HepG2 (cell line): ENCODE measurements around the gene SERINC2. TPM values are rescaled to one million over a fixed set of nuclear protein-coding genes. Genes with fewer than 3 reads are reported as not detected.

Experiments
- ARID3A ChIP-seq: IDR thresholded peaks from 2 replicates; pipeline ENCODE4 v1.6.1; 2012; ENCODE audit warnings: low read depth, low read length, improper control_type of control experiment
- DZIP1 ChIP-seq: sonication (generic); formaldehyde crosslinking; IDR thresholded peaks from 2 replicates; pipeline ENCODE4 v1.5.0; 2020; ENCODE audit warnings: mild to moderate bottlenecking, missing genetic modification reagents
- E2F5 ChIP-seq: sonication (generic); formaldehyde crosslinking; conservative IDR thresholded peaks from 2 replicates; pipeline ENCODE4 v1.4.0; 2020; ENCODE audit warnings: missing genetic modification reagents
- GTF3A ChIP-seq: sonication (generic); formaldehyde crosslinking; conservative IDR thresholded peaks from 2 replicates; pipeline ENCODE4 v1.4.0; 2020; ENCODE audit warnings: mild to moderate bottlenecking, missing genetic modification reagents
- NCOR1 ChIP-seq: fragments of 200-600 bp; sonication (generic); IDR thresholded peaks from 2 replicates; pipeline ENCODE4 v1.7.0; 2017; ENCODE audit warnings: antibody characterized with exemption, low read length, borderline replicate concordance
- SP140L ChIP-seq: sonication (generic); formaldehyde crosslinking; IDR thresholded peaks from 2 replicates; pipeline ENCODE4 v1.4.0; 2020; ENCODE audit warnings: missing genetic modification reagents, borderline replicate concordance
- STAT6 ChIP-seq: sonication (generic); formaldehyde crosslinking; IDR thresholded peaks from 2 replicates; pipeline ENCODE4 v1.4.0; 2020; ENCODE audit warnings: missing genetic modification reagents, mild to moderate bottlenecking, borderline replicate concordance
- U2AF1 ChIP-seq: fragments of 200-400 bp; formaldehyde crosslinking; optimal IDR thresholded peaks from 2 replicates; pipeline ENCODE3; 2017; ENCODE audit warnings: mild to moderate bottlenecking, low read depth, low read length
- YEATS2 ChIP-seq: sonication (generic); formaldehyde crosslinking; IDR thresholded peaks from 2 replicates; pipeline ENCODE4 v1.4.0; 2020; ENCODE audit warnings: missing genetic modification reagents, borderline replicate concordance
- ZBED4 ChIP-seq: sonication (generic); formaldehyde crosslinking; IDR thresholded peaks from 2 replicates; pipeline ENCODE4 v1.4.0; 2020; ENCODE audit warnings: missing genetic modification reagents, borderline replicate concordance
- ZNF124 ChIP-seq: sonication (generic); formaldehyde crosslinking; IDR thresholded peaks from 2 replicates; pipeline ENCODE4 v1.4.0; 2020; ENCODE audit warnings: missing genetic modification reagents
- ZNF614 ChIP-seq: IDR thresholded peaks from 2 replicates; pipeline ENCODE4 v1.6.1; 2018; ENCODE audit warnings: missing biosample characterization, missing genetic modification reagents, inconsistent platforms, borderline replicate concordance
- ZNF839 ChIP-seq: sonication (generic); formaldehyde crosslinking; IDR thresholded peaks from 2 replicates; pipeline ENCODE4 v1.4.0; 2020; ENCODE audit warnings: missing genetic modification reagents, mild to moderate bottlenecking, borderline replicate concordance
- ZNF878 ChIP-seq: sonication (generic); formaldehyde crosslinking; IDR thresholded peaks from 2 replicates; pipeline ENCODE4 v1.8.1; 2023; ENCODE audit warnings: mild to moderate bottlenecking, missing genetic modification reagents, moderate library complexity
- ZUFSP ChIP-seq: sonication (generic); formaldehyde crosslinking; IDR thresholded peaks from 2 replicates; pipeline ENCODE4 v1.9.0; 2021; ENCODE audit warnings: missing genetic modification reagents, mild to moderate bottlenecking, borderline replicate concordance
- polyA plus RNA-seq, 8 experiments: library from polyadenylated mRNA; depleted of rRNA in 3 of 8; stranded (reverse) in 7 of 8; unstranded in 1 of 8; fragments of >200 nt; fragmentation: Illumina TruSeq in 4 of 8; extraction: Trizol in 4 of 8; gene quantifications; 2 replicates each; pipeline versions ENCODE4 v1.2.1 to v1.2.3, GENCODE V29; 2011 to 2016; ENCODE audit warnings: low read depth in 4 of 8, missing spikeins in 1 of 8, mixed read lengths in 1 of 8; ENCODE audit not compliant: insufficient read depth in 1 of 8
- total RNA-seq, 5 experiments: library from RNA; depleted of rRNA; stranded (reverse); fragments of >200 nt; fragmentation: Illumina TruSeq; extraction: Trizol; gene quantifications; 2 replicates each; pipeline ENCODE4 v1.2.3, GENCODE V29; 2016; ENCODE audit warnings: low read depth in 1 of 5

The SERINC2 gene
- total and polyA plus RNA-seq, 2 of the 13 experiments (the other 11 are each of a cell fraction or from before 2014, with no cell fraction given), result 4.8 to 126 TPM

- TF ChIP-seq ZBED4 (CRISPR knock-in tag), result peak; percentile 29; the same call in 1 of the 2 replicates
- TF ChIP-seq E2F5 (CRISPR knock-in tag), result no peak
- TF ChIP-seq ZNF124 (CRISPR knock-in tag), result peak; percentile 36; the same call in 1 of the 2 replicates
- TF ChIP-seq ARID3A, result peak; percentile 92
- no peak for TF ChIP-seq ZUFSP (CRISPR knock-in tag)
- no peak for TF ChIP-seq STAT6 (CRISPR knock-in tag)
- peak; percentile 69; the same call in 1 of the 2 replicates for TF ChIP-seq ZNF878 (CRISPR knock-in tag)
- TF ChIP-seq SP140L (CRISPR knock-in tag), result no peak
- TF ChIP-seq NCOR1, result peak; percentile 99
- TF ChIP-seq U2AF1, result no peak
- no peak for TF ChIP-seq DZIP1 (CRISPR knock-in tag)
- no peak for TF ChIP-seq GTF3A (CRISPR knock-in tag)
- no peak for TF ChIP-seq ZNF839 (CRISPR knock-in tag)
- TF ChIP-seq ZNF614 (CRISPR knock-in tag), result peak; percentile 93
- peak; percentile 57; the same call in 1 of the 2 replicates for TF ChIP-seq YEATS2
Observed at GRCh38 chr1:31417148-31417547, 4.1 kb downstream of the SERINC2 start (continued).
